ENCODE measurements around the gene TACC3.

TACC3 gene

GRCh38 chr4:1769692-1770091, 48.4 kb downstream of the TACC3 start:
- TF ChIP-seq ZBTB7A (IDR thresholded peaks at IDR 0.05; ENCODE audit: low read depth) = peak; percentile 69
- TF ChIP-seq EGR1 (IDR thresholded peaks at IDR 0.05) = no peak
- TF ChIP-seq TAF1 (IDR thresholded peaks at IDR 0.05; ENCODE audit: low read depth) = no peak
- no peak for TF ChIP-seq YY1 (IDR thresholded peaks at IDR 0.05; ENCODE audit: low read depth)

GRCh38 chr4:1770245-1770644, 48.9 kb downstream of the TACC3 start:
- no peak for TF ChIP-seq TCF12 (IDR thresholded peaks at IDR 0.05; ENCODE audit: low read depth)
- 0 out of 2 replicates have a peak, but pooled peaks have one; percentile 24 for TF ChIP-seq TAF1 (IDR thresholded peaks at IDR 0.05; ENCODE audit: low read depth)
- no peak for TF ChIP-seq FOXM1 (IDR thresholded peaks at IDR 0.05; ENCODE audit: borderline replicate concordance, low read depth)
- TF ChIP-seq NFIC (IDR thresholded peaks at IDR 0.05) = no peak
- TF ChIP-seq TEAD4 (IDR thresholded peaks at IDR 0.05) = no peak

- TF ChIP-seq USF1 (IDR thresholded peaks at IDR 0.05) (no peak), RAD21 (IDR thresholded peaks at IDR 0.05; ENCODE audit: low read depth) (no peak), REST (IDR thresholded peaks at IDR 0.05; ENCODE audit: low read depth) (no peak), ZBTB7A (IDR thresholded peaks at IDR 0.05; ENCODE audit: low read depth) (no peak), TAF1 (IDR thresholded peaks at IDR 0.05; ENCODE audit: low read depth) (no peak), EGR1 (IDR thresholded peaks at IDR 0.05) (no peak), MAX (IDR thresholded peaks at IDR 0.05) (no peak), NFIC (IDR thresholded peaks at IDR 0.05) (no peak)
Observed at GRCh38 chr4:1770791-1771231, 49.5 kb downstream of the TACC3 start.

GRCh38 chr4:1771555-1772305, 50.4 kb downstream of the TACC3 start:
- TF ChIP-seq YY1 (IDR thresholded peaks at IDR 0.05; ENCODE audit: low read depth) = no peak
- no peak for TF ChIP-seq TCF12 (IDR thresholded peaks at IDR 0.05; ENCODE audit: low read depth)
- TF ChIP-seq EGR1 (IDR thresholded peaks at IDR 0.05) = no peak
- TF ChIP-seq ZBTB7A (IDR thresholded peaks at IDR 0.05; ENCODE audit: low read depth) = no peak
- TF ChIP-seq USF1 (IDR thresholded peaks at IDR 0.05) = no peak
- no peak for TF ChIP-seq EP300 (IDR thresholded peaks at IDR 0.05; ENCODE audit: borderline replicate concordance)
- no peak for TF ChIP-seq CEBPB (IDR thresholded peaks at IDR 0.05)
- no peak for TF ChIP-seq TEAD4 (IDR thresholded peaks at IDR 0.05)
- TF ChIP-seq RAD21 (IDR thresholded peaks at IDR 0.05; ENCODE audit: low read depth) = no peak
- TF ChIP-seq MAX (IDR thresholded peaks at IDR 0.05) = no peak
- no peak for TF ChIP-seq REST (IDR thresholded peaks at IDR 0.05; ENCODE audit: low read depth)
- TF ChIP-seq TAF1 (IDR thresholded peaks at IDR 0.05; ENCODE audit: low read depth) = no peak
- TF ChIP-seq NFIC (IDR thresholded peaks at IDR 0.05) = no peak
- TF ChIP-seq CREB1 (IDR thresholded peaks at IDR 0.05; ENCODE audit: low read depth) = no peak
- TF ChIP-seq FOXM1 (IDR thresholded peaks at IDR 0.05; ENCODE audit: borderline replicate concordance, low read depth) = no peak

GRCh38 chr4:1772853-1773538, 51.7 kb downstream of the TACC3 start:
- TF ChIP-seq CEBPB (IDR thresholded peaks at IDR 0.05) = no peak
- TF ChIP-seq TEAD4 (IDR thresholded peaks at IDR 0.05) = no peak
- TF ChIP-seq TAF1 (IDR thresholded peaks at IDR 0.05; ENCODE audit: low read depth) = no peak
- no peak for TF ChIP-seq REST (IDR thresholded peaks at IDR 0.05; ENCODE audit: low read depth)
- no peak for TF ChIP-seq USF1 (IDR thresholded peaks at IDR 0.05)
- TF ChIP-seq YY1 (IDR thresholded peaks at IDR 0.05; ENCODE audit: low read depth) = no peak
- no peak for TF ChIP-seq FOXM1 (IDR thresholded peaks at IDR 0.05; ENCODE audit: borderline replicate concordance, low read depth)
- no peak for TF ChIP-seq CREB1 (IDR thresholded peaks at IDR 0.05; ENCODE audit: low read depth)
- no peak for TF ChIP-seq ZBTB7A (IDR thresholded peaks at IDR 0.05; ENCODE audit: low read depth)
